ENCODE data around the gene RAG2. TPM values are rescaled to one million over a fixed set of nuclear protein-coding genes. Genes with fewer than 3 reads are reported as not detected.

RAG2 gene
- total RNA-seq, 6 experiments from 2014 or later: not detected

DNA sequence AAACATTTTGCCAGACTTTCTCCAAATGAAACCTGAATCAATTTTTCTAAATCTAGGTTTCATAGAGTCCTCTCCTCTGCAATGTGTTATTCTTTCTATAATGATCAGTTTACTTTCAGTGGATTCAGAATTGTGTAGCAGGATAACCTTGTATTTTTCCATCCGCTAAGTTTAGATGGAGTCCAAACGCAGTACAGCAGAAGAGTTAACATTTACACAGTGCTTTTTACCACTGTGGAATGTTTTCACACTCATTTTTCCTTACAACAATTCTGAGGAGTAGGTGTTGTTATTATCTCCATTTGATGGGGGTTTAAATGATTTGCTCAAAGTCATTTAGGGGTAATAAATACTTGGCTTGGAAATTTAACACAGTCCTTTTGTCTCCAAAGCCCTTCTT is 20.7 kb downstream of the RAG2 start:
- DNase-seq: no peak
- H3K36me3 Mint-ChIP-seq (ENCODE audit: low read depth): no peaks in the 10 kb centered on the region
- peaks cover 15% of the 10 kb centered on the region; the same call in 1 of the 2 replicates for H3K27me3 Mint-ChIP-seq (ENCODE audit: insufficient read depth)
- peaks cover 9% of the 10 kb centered on the region for H3K4me1 Mint-ChIP-seq (ENCODE audit: low read depth)
- no peak overlapping the region for H3K27ac Mint-ChIP-seq
- H3K4me3 Mint-ChIP-seq: no peak overlapping the region
- TF ChIP-seq, protein P1, sequence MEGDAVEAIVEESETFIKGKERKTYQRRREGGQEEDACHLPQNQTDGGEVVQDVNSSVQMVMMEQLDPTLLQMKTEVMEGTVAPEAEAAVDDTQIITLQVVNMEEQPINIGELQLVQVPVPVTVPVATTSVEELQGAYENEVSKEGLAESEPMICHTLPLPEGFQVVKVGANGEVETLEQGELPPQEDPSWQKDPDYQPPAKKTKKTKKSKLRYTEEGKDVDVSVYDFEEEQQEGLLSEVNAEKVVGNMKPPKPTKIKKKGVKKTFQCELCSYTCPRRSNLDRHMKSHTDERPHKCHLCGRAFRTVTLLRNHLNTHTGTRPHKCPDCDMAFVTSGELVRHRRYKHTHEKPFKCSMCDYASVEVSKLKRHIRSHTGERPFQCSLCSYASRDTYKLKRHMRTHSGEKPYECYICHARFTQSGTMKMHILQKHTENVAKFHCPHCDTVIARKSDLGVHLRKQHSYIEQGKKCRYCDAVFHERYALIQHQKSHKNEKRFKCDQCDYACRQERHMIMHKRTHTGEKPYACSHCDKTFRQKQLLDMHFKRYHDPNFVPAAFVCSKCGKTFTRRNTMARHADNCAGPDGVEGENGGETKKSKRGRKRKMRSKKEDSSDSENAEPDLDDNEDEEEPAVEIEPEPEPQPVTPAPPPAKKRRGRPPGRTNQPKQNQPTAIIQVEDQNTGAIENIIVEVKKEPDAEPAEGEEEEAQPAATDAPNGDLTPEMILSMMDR (IDR thresholded peaks at IDR 0.05): no peak
- H3K9me3 Mint-ChIP-seq: peaks cover 5% of the 10 kb centered on the region

DNA sequence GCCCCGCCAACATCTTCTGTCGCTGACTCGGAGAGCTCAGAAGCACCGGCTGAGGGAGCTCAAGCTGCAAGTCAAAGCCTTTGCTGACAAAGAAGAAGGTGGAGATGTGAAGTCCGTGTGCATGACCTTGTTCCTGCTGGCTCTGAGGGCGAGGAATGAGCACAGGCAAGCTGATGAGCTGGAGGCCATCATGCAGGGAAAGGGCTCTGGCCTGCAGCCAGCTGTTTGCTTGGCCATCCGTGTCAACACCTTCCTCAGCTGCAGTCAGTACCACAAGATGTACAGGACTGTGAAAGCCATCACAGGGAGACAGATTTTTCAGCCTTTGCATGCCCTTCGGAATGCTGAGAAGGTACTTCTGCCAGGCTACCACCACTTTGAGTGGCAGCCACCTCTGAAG is 23.6 kb downstream of the RAG2 start:
- TF ChIP-seq, protein P1 (IDR thresholded peaks at IDR 0.05): no peak
- Mint-ChIP-seq H3K4me3 (no peak overlapping the region), H3K27ac (no peak overlapping the region), H3K9me3 (no peaks in the 10 kb centered on the region), H3K4me1 (ENCODE audit: low read depth) (peaks cover 9% of the 10 kb centered on the region), H3K27me3 (ENCODE audit: insufficient read depth) (peaks cover 20% of the 10 kb centered on the region; the same call in 1 of the 2 replicates), H3K36me3 (ENCODE audit: low read depth) (no peaks in the 10 kb centered on the region)
- DNase-seq: no peak

DNA sequence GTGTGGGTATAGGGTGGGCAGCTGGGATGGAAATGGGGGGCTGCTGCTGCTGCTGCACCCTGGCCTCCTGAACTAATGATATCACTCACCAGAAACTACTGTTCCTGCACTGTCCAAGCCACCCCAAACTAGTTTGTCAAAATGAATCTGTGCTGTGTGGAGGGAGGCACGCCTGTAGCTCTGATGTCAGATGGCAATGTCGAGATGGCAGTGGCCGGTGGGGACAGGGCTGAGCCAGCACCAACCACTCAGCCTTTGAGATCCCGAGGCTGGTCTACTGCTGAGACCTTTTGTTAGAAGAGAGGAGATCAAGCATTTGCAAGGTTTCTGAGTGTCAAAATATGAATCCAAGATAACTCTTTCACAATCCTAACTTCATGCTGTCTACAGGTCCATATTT is 28.9 kb downstream of the RAG2 start:
- Mint-ChIP-seq H3K9me3 (no peaks in the 10 kb centered on the region), H3K4me1 (ENCODE audit: low read depth) (peaks cover 4% of the 10 kb centered on the region; the same call in 1 of the 2 replicates), H3K27me3 (ENCODE audit: insufficient read depth) (peaks cover 23% of the 10 kb centered on the region), H3K27ac (no peak overlapping the region), H3K4me3 (no peak overlapping the region), H3K36me3 (ENCODE audit: low read depth) (no peaks in the 10 kb centered on the region)
- no peak for DNase-seq
- TF ChIP-seq, protein P1 (IDR thresholded peaks at IDR 0.05): no peak

DNA sequence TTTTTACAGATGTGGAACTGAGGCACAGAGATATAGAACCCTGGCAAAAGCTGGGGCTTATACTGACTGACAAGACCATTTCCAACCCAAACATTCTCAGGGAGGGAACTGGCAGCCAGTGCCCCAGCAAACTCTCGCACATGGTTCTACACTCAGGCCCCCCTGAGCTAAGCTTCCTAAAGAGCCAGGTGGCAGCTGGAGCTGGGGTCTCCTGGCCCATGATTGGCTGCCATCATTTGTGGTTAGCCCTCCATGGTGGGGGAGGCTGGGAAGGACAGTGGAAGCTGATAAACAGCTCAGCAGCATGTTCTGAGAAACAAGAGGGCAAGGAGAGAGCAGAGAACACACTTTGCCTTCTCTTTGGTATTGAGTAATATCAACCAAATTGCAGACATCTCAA is 30.3 kb downstream of the RAG2 start, which contains the start of gene RAG1:
Gene RAG1, plus strand, starts transcription at position 314 of the 400 bp plus-strand sequence. CDS start 5,298 bp downstream, outside the sequence.
- Mint-ChIP-seq H3K4me1 (ENCODE audit: low read depth) (peaks cover 4% of the 10 kb centered on the region; the same call in 1 of the 2 replicates), H3K36me3 (ENCODE audit: low read depth) (no peaks in the 10 kb centered on the region), H3K4me3 (no peak within 1 kb of the TSS), H3K27ac (no peak within 1 kb of the TSS), H3K9me3 (no peaks in the 10 kb centered on the region), H3K27me3 (ENCODE audit: insufficient read depth) (peaks cover 17% of the 10 kb centered on the region)
- TF ChIP-seq, protein P1 (IDR thresholded peaks at IDR 0.05): no peak
- DNase-seq: no peak

DNA sequence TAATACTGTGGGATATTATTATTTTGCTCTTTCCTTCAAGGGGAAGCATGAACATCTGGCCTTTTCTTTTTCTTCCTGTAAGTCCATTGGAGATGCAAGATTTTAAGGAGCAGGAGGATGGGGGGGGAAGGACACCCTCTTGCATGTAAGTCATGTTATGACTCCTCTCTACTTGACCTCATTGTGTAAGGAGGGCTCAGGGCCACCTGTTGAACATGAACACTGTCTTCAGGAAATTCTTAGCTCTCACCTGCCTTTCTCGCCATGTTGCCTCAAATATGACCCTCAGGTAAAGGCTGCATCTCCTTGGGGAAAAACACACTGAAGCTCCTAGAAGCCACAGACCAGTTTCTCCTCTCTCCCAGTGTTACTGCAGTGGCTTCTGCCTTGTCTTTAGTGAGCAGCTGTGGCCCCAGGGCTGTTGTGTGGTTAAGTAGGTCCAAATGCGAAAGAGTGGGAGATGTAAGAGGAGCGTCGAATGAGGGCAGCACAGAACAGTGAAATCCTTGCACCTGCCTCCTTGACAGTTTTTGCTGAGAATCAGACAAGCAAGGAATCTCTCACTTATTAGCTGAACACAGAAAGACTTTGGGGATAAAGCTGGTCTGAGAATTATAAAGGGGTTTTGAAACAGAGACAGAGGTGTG is 31.5 kb downstream of the RAG2 start:
- Mint-ChIP-seq H3K9me3 (no peaks in the 10 kb centered on the region), H3K36me3 (ENCODE audit: low read depth) (no peaks in the 10 kb centered on the region), H3K27ac (no peak overlapping the region), H3K4me3 (no peak overlapping the region), H3K27me3 (ENCODE audit: insufficient read depth) (peaks cover 11% of the 10 kb centered on the region), H3K4me1 (ENCODE audit: low read depth) (peaks cover 4% of the 10 kb centered on the region; the same call in 1 of the 2 replicates)
- no peak for DNase-seq
- TF ChIP-seq, protein P1 (IDR thresholded peaks at IDR 0.05): no peak

Measured in HFFc6 (cell line).